ENCODE measurements around the gene DAPK3.

Gene DAPK3

DNA sequence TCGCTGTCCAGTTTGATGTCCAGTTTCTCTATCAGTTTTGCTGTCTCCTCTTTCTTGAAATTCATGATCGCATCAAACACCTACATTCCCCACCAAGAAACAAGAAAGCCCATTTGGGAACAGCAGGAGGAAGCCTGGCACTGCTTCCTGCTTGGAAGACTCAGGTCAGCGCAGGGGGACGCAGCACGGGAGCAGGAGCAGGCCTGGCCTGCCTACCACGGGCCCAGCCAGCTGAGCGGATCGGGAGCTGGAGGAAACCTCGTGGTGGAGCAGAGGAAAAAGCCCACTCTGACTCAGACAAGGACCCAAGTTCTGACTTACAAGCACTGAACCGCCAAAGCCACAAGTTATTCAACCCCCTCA, 10.5 kb upstream of the DAPK3 start:
- Histone ChIP-seq H3K4me1 (ENCODE audit: insufficient read depth, low read length) (peaks cover 13% of the 10 kb centered on the region), H3K36me3 (ENCODE audit: insufficient read depth, low read depth, low read length) (peaks cover 87% of the 10 kb centered on the region), H3K27ac (ENCODE audit: low read length) (no peak overlapping the region), H3K4me3 (ENCODE audit: low read length) (no peak overlapping the region), H3K27me3 (ENCODE audit: insufficient read depth, low read length) (no peaks in the 10 kb centered on the region; the same call in 1 of the 2 replicates), H3K9me3 (ENCODE audit: insufficient read depth, low read depth, low read length) (no peaks in the 10 kb centered on the region), H3K9ac (ENCODE audit: low read depth, low read length) (no peak overlapping the region)

DNA sequence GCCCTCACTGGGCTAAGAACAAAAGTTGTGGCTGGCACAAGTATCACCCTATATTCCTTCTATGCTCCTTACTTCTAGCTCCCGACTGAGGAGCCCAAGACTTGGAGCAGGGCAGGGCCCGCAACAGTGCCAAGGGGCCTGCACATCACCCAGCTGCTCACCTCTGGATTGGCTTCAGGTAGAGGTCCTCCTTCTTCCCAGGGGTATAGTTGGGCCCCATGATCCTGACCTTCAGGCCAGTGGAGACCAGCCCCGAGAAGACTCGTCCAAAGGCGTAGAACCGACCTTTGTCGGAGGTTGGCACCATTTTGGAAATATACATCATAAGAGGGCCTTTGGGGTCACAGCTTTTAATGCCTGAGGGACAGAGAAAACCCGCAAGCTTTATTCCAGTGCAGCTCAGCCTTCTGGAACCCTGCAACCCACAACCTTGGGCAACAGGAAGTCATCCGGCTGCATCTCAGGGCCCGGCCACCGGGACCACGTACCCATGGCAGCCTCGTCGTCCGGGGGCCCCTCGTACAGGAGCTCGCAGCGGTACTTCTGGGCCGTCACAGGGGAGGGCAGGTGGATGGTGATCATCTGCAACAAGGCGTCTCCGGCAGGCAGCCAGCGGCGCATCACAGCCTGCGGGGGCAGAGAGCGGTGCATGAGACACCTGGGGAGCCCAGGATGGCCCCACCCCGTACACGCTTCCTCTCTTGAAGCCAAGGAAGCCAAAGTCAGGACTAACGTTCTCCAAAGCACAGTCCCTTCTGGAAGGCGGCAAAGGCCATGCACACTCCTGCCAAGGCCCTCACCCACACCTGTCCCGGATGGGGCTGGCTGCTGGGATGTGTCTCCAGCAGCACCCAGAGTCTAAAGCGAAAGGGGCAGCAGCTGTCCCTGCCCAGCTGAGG, 9.7 kb upstream of the DAPK3 start:
- H3K36me3 ChIP-seq (ENCODE audit: insufficient read depth, low read depth, low read length): peaks cover 94% of the 10 kb centered on the region
- H3K27ac ChIP-seq (ENCODE audit: low read length): no peak overlapping the region
- H3K27me3 ChIP-seq (ENCODE audit: insufficient read depth, low read length): no peaks in the 10 kb centered on the region; the same call in 1 of the 2 replicates
- H3K4me3 ChIP-seq (ENCODE audit: low read length): no peak overlapping the region
- peaks cover 5% of the 10 kb centered on the region for H3K4me1 ChIP-seq (ENCODE audit: insufficient read depth, low read length)
- no peaks in the 10 kb centered on the region for H3K9me3 ChIP-seq (ENCODE audit: insufficient read depth, low read depth, low read length)
- H3K9ac ChIP-seq (ENCODE audit: low read depth, low read length): no peak overlapping the region

DNA sequence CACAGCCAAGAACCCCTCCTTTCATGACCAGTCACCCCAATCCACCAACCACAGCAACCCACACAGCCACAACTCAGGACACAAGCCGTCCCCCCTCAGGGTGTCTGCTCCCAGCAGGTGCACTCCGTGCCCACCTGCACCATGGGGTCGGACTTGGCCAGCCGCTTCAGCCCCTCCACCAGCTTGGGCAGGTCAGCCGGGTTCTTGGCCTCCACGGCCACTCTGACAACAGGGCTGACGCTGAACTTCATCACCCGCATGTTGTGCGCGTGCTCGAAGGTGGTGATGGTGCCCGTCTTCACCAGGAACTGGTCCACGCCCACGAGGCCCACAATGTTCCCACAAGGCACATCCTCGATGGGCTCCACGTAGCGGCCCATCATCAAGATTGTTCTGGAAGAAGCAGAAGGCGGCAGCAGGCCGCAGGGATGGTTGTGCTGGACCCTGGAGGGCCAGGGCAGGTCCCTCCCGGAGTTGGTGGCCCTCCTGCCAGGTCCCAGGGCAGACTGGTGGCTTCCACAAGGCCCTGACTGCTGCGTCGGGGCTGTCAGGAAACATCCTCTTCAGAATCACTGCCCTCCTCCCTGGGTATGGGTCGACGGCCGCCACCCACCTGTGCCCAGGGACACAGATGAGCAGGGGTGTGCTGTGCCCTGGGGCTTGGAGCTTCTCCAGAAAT, 8.9 kb upstream of the DAPK3 start:
- Histone ChIP-seq H3K36me3 (ENCODE audit: insufficient read depth, low read depth, low read length) (peaks cover 100% of the 10 kb centered on the region), H3K27me3 (ENCODE audit: insufficient read depth, low read length) (no peaks in the 10 kb centered on the region), H3K9ac (ENCODE audit: low read depth, low read length) (no peak overlapping the region), H3K4me3 (ENCODE audit: low read length) (no peak overlapping the region), H3K9me3 (ENCODE audit: insufficient read depth, low read depth, low read length) (no peaks in the 10 kb centered on the region), H3K27ac (ENCODE audit: low read length) (no peak overlapping the region), H3K4me1 (ENCODE audit: insufficient read depth, low read length) (peaks cover 5% of the 10 kb centered on the region; the same call in 1 of the 2 replicates)

DNA sequence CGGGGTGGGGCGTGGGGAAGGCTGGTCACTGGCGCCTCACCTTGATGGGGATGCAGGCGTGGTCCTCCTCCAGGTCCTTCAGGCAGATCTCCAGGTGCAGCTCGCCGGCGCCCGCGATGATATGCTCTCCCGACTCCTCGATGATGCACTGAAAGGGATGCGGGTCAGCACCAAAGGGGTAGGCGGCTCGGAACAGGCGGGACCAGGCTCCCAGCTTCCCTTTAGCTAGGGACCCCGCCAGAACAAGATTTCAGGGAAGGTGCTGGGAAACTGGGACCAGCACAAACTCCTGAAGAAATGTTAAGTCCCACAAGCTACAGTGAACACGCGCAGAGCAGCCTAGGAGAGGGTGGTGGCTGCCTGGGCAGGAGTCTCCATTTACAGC, 8.4 kb upstream of the DAPK3 start:
- H3K36me3 ChIP-seq (ENCODE audit: insufficient read depth, low read depth, low read length): peaks cover 95% of the 10 kb centered on the region
- no peak overlapping the region for H3K4me3 ChIP-seq (ENCODE audit: low read length)
- no peak overlapping the region for H3K27ac ChIP-seq (ENCODE audit: low read length)
- no peaks in the 10 kb centered on the region for H3K27me3 ChIP-seq (ENCODE audit: insufficient read depth, low read length)
- no peak overlapping the region for H3K9ac ChIP-seq (ENCODE audit: low read depth, low read length)
- H3K4me1 ChIP-seq (ENCODE audit: insufficient read depth, low read length): peaks cover 5% of the 10 kb centered on the region; the same call in 1 of the 2 replicates
- H3K9me3 ChIP-seq (ENCODE audit: insufficient read depth, low read depth, low read length): no peaks in the 10 kb centered on the region

DNA sequence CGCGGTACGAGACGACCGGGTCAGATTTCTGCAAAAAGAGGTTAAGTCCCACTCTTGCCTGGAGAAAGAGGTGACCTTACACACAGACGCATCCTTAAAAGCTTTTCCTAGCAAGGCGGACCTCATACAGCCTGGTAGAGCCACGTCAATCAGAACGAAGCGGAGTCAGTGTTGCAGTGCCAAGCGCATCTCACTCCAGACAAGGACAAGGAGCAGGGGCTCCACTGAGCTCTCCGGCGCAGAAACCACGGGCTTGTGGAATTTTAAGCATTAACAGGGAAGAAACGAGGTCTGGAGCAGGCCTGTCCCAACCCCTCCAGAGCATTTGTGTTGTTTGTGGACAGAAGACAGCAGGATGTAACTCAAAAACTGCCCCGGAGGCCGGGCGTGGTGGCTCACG, 7.2 kb upstream of the DAPK3 start:
- Histone ChIP-seq H3K4me1 (ENCODE audit: insufficient read depth, low read length) (no peaks in the 10 kb centered on the region; the same call in 1 of the 2 replicates), H3K4me3 (ENCODE audit: low read length) (no peak overlapping the region), H3K27ac (ENCODE audit: low read length) (no peak overlapping the region), H3K9ac (ENCODE audit: low read depth, low read length) (no peak overlapping the region), H3K9me3 (ENCODE audit: insufficient read depth, low read depth, low read length) (no peaks in the 10 kb centered on the region), H3K36me3 (ENCODE audit: insufficient read depth, low read depth, low read length) (peaks cover 83% of the 10 kb centered on the region), H3K27me3 (ENCODE audit: insufficient read depth, low read length) (no peaks in the 10 kb centered on the region)

DNA sequence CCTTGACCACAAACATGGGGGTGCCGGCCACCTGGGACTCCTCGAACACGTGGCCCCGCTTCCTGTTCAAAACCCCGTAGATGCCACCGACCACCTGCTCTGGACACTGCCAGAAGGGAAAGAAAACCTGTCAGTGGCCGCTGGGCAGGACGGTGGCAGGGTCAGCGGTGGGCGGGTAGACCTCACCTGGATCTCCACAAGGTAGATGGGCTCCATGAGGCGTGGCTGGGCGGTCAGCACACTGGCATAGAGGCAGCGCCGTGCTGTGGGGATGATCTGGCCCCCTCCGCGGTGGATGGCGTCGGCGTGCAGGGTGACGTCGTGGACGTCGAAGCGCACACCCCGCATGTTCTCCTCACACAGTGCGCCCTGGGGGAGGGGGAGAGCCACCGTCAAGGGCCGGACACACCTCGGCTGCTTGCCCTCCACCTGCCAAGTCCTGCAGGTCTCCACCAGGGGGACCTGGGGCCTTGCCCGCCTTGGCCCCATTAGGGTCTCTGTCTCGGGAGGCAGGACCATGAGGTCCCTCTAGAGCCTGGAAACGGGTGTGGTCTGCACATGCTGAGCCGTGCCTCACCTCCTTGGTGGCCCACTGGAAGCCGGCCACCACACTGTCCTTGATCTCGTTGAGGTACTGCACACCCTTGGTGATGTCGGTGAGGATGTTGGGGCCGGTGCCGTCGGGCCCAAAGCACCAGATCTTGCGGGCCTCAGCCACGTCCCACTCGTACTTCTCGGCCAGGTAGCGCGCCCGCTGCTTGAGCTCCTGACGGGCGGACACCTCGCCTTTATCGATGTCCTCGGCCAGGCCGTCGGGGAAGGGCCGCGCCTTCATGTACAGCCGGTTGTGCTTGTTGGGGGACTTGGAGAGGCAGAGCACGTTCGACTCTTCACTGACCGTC, 6.6 kb upstream of the DAPK3 start:
- Histone ChIP-seq H3K27ac (ENCODE audit: low read length) (no peak overlapping the region), H3K27me3 (ENCODE audit: insufficient read depth, low read length) (no peaks in the 10 kb centered on the region), H3K9ac (ENCODE audit: low read depth, low read length) (no peak overlapping the region), H3K36me3 (ENCODE audit: insufficient read depth, low read depth, low read length) (peaks cover 79% of the 10 kb centered on the region), H3K4me1 (ENCODE audit: insufficient read depth, low read length) (no peaks in the 10 kb centered on the region), H3K4me3 (ENCODE audit: low read length) (no peak overlapping the region), H3K9me3 (ENCODE audit: insufficient read depth, low read depth, low read length) (no peaks in the 10 kb centered on the region)

DNA sequence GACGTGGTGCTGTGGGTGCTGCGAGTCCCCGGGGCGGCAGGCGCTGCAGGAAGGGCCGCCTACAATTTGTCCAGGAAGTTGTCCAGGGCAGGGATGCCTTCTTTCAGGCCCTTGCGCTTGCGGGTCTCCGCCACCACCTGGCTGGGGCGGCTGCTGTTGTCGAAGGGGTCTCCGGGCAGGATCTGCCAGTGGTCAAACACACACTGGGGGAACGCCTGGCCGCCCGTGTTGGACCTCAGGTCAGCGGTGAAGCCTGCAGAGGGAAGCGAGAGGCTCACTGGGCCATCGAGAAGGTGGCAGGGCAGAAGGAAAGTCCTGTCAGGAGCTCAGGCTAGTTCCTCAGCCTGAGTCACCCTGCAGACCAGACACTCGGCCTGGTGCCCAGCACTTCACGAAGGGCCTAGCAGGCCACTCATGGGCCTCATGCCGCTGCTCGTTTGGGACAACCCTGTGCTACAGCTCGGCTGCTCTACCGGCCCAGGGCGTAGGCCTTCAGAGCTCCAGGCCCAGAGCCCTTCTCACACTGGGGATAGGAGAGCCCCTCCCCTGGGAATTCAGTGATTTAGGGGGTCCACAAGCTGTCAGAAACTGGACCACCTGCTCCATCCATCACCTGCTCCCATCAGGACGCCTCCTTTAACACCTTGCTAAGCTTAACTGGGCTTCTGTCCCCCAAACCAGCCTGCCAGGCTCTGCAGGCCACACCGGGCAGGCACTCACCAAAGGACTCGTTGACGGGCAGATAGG, 5.8 kb upstream of the DAPK3 start:
- no peak overlapping the region for H3K27ac ChIP-seq (ENCODE audit: low read length)
- H3K4me3 ChIP-seq (ENCODE audit: low read length): no peak overlapping the region
- no peaks in the 10 kb centered on the region for H3K9me3 ChIP-seq (ENCODE audit: insufficient read depth, low read depth, low read length)
- H3K36me3 ChIP-seq (ENCODE audit: insufficient read depth, low read depth, low read length): peaks cover 72% of the 10 kb centered on the region
- H3K27me3 ChIP-seq (ENCODE audit: insufficient read depth, low read length): no peaks in the 10 kb centered on the region
- no peaks in the 10 kb centered on the region for H3K4me1 ChIP-seq (ENCODE audit: insufficient read depth, low read length)
- H3K9ac ChIP-seq (ENCODE audit: low read depth, low read length): no peak overlapping the region

DNA sequence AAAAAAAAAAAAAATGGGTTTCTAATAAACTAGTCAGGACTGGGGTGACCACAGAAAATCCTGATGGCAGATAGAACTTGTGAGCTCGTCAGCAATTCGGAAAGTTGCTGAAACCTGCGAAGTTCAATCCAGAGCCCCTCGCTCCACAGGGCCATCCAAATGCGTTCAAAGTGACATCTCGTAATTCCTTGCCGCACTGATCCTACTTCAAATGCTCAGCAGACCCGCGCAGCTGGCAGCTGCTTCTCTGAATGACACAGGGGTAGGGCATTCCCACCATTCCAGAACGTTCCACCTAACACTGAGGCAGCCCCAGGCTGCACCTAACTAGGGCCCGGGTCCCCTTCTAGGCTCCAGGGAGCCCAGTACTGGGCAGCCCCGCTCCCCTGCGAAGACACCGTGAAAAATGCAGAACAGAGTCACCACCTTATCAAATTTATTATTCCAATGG, 4.8 kb upstream of the DAPK3 start:
- Histone ChIP-seq H3K27ac (ENCODE audit: low read length) (no peak overlapping the region), H3K9ac (ENCODE audit: low read depth, low read length) (no peak overlapping the region), H3K4me1 (ENCODE audit: insufficient read depth, low read length) (no peaks in the 10 kb centered on the region), H3K4me3 (ENCODE audit: low read length) (no peak overlapping the region), H3K9me3 (ENCODE audit: insufficient read depth, low read depth, low read length) (no peaks in the 10 kb centered on the region), H3K36me3 (ENCODE audit: insufficient read depth, low read depth, low read length) (peaks cover 62% of the 10 kb centered on the region), H3K27me3 (ENCODE audit: insufficient read depth, low read length) (no peaks in the 10 kb centered on the region)

DNA sequence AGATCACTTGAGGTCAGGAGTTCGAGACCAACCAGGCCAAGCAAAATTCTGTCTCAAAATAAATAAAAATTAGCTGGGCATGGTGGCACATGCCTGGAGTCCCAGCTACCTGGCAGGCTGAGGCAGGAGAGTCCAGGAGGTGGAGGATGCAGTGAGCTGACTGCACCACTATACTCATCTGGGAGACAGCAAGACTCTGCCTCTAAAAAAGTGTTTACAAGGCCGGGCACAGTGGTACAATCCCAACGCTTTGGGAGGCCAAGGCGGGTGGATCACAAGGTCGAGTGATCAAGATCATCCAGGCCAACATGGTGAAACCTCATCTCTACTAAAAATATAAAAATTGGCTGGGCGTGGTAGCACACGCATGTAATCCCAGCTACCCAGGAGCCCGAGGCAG, 4.2 kb upstream of the DAPK3 start:
- H3K36me3 ChIP-seq (ENCODE audit: insufficient read depth, low read depth, low read length): peaks cover 57% of the 10 kb centered on the region
- H3K27ac ChIP-seq (ENCODE audit: low read length): no peak overlapping the region
- H3K4me3 ChIP-seq (ENCODE audit: low read length): no peak overlapping the region
- H3K9ac ChIP-seq (ENCODE audit: low read depth, low read length): no peak overlapping the region
- no peaks in the 10 kb centered on the region for H3K9me3 ChIP-seq (ENCODE audit: insufficient read depth, low read depth, low read length)
- no peaks in the 10 kb centered on the region for H3K4me1 ChIP-seq (ENCODE audit: insufficient read depth, low read length)
- H3K27me3 ChIP-seq (ENCODE audit: insufficient read depth, low read length): no peaks in the 10 kb centered on the region

DNA sequence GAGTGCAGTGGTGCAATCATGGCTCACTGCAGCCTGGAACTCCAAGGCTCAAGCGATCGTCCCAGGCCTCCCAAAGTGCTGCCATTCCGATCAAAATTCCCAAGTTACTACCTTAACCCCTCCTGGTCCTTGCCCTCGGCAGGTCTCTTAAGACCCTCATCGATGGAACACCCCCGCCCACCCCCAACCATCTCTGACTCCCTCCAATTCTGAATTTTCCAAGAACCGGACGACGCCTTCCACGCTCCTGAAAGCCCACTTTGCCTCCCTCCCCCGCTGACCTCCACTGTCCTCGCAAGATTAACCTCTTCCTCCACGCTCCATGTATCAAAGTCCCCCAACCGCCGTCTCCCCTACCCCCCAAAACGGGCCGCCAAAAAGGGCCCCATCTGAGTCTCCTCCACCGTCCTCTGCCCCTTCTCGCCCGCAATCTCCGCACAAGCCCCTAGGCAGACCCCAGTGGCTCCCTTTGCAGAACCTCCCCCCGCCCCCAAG, 539 bp downstream of the DAPK3 start:
- Histone ChIP-seq H3K27me3 (ENCODE audit: insufficient read depth, low read length) (no peaks in the 10 kb centered on the region), H3K9me3 (ENCODE audit: insufficient read depth, low read depth, low read length) (no peaks in the 10 kb centered on the region), H3K27ac (ENCODE audit: low read length) (peak overlapping the region; percentile 68)

More for the DNA sequence above, 539 bp downstream of the DAPK3 start:
- peak overlapping the region; percentile 94 for H3K4me3 ChIP-seq (ENCODE audit: low read length)
- peaks cover 12% of the 10 kb centered on the region; the same call in 1 of the 2 replicates for H3K4me1 ChIP-seq (ENCODE audit: insufficient read depth, low read length)
- peak overlapping the region; percentile 97 for H3K9ac ChIP-seq (ENCODE audit: low read depth, low read length)
- H3K36me3 ChIP-seq (ENCODE audit: insufficient read depth, low read depth, low read length): peaks cover 46% of the 10 kb centered on the region

Data from iPS-20b (cell line).